Inflammatory macrophage treated with lipopolysaccharide for 4 hours (primary cell): Measurements from ENCODE around the gene SUFU.
A peak's percentile ranks its signal among the peaks of the same experiment; 100 is the strongest.

Experiments
- DNase-seq: peaks from one replicate; pipeline ENCODE4 v3.0.0-alpha.2; 2020

The SUFU gene

GRCh38 chr10:102643336-102644065, 139.7 kb downstream of the SUFU start:
- DNase-seq, result peak; percentile 85

GRCh38 chr10:102644066-102644645, 140.4 kb downstream of the SUFU start, which contains the start of gene TRIM8:
TRIM8 (plus strand) TSS chr10:102644479; CDS start chr10:102644618, 139 bp downstream.
- DNase-seq, result peak; percentile 52

- DNase-seq, result peak; percentile 51
Observed at GRCh38 chr10:102644646-102645387, 141.0 kb downstream of the SUFU start.

- DNase-seq, result peak; percentile 86
Observed at GRCh38 chr10:102645388-102645740, 141.6 kb downstream of the SUFU start.

- peak; percentile 97 for DNase-seq
Observed at GRCh38 chr10:102645741-102646609, 142.2 kb downstream of the SUFU start.

- peak; percentile 56 for DNase-seq
Observed at GRCh38 chr10:102646610-102647442, 143.1 kb downstream of the SUFU start.

GRCh38 chr10:102647443-102648268, 143.9 kb downstream of the SUFU start:
- DNase-seq, result no peak

GRCh38 chr10:102648269-102648888, 144.6 kb downstream of the SUFU start:
- no peak for DNase-seq

- no peak for DNase-seq
Observed at GRCh38 chr10:102648889-102649796, 145.4 kb downstream of the SUFU start.

- DNase-seq, result no peak
Observed at GRCh38 chr10:102649797-102650654, 146.3 kb downstream of the SUFU start.

- peak; percentile 69 for DNase-seq
Observed at GRCh38 chr10:102650655-102651454, 147.1 kb downstream of the SUFU start.

GRCh38 chr10:102651455-102652169, 147.8 kb downstream of the SUFU start:
- no peak for DNase-seq

- peak; percentile 62 for DNase-seq
Observed at GRCh38 chr10:102652170-102652916, 148.6 kb downstream of the SUFU start.

- no peak for DNase-seq
Observed at GRCh38 chr10:102653060-102653459, 149.3 kb downstream of the SUFU start.

- DNase-seq, result no peak
Observed at GRCh38 chr10:102654566-102654965, 150.8 kb downstream of the SUFU start.

GRCh38 chr10:102654969-102655368, 151.2 kb downstream of the SUFU start:
- no peak for DNase-seq
